HG02973 (cell line): ENCODE data around the gene ANO6.
"Not testable (repeated sequence)": the region's sequence is repeated elsewhere in the genome, so short reads cannot be mapped to it uniquely, and the experiment has no call there.

Experiments used
- ATAC-seq: cut with Tn5 transposase; IDR thresholded peaks from one replicate; pipeline ENCODE4 v1.9.1; 2021; ENCODE audit warnings: moderate library complexity; ENCODE audit not compliant: unreplicated experiment

The ANO6 gene

GRCh38 chr12:45304514-45305178 is 88.8 kb downstream of the ANO6 start:
- no peak for ATAC-seq

GRCh38 chr12:45305907-45306306 is 90.0 kb downstream of the ANO6 start:
- no peak for ATAC-seq

GRCh38 chr12:45309836-45310626 is 94.1 kb downstream of the ANO6 start:
- ATAC-seq = no peak

- no peak for ATAC-seq
These were observed 94.7 kb downstream of the ANO6 start for GRCh38 chr12:45310627-45310968.

- ATAC-seq = no peak
These were observed 96.1 kb downstream of the ANO6 start for GRCh38 chr12:45312012-45312411.

- no peak for ATAC-seq
These were observed 98.9 kb downstream of the ANO6 start for GRCh38 chr12:45314770-45315169.

- ATAC-seq = no peak
These were observed 99.6 kb downstream of the ANO6 start for GRCh38 chr12:45315462-45315861.

GRCh38 chr12:45317261-45317660 is 101.4 kb downstream of the ANO6 start:
- ATAC-seq = not testable (repeated sequence)

- no peak for ATAC-seq
These were observed 106.9 kb downstream of the ANO6 start for GRCh38 chr12:45322810-45323209.

GRCh38 chr12:45324391-45324790 is 108.5 kb downstream of the ANO6 start:
- ATAC-seq = no peak

GRCh38 chr12:45326358-45326975 is 110.6 kb downstream of the ANO6 start:
- ATAC-seq = no peak

GRCh38 chr12:45327823-45328383 is 112.0 kb downstream of the ANO6 start:
- no peak for ATAC-seq

- no peak for ATAC-seq
These were observed 113.3 kb downstream of the ANO6 start for GRCh38 chr12:45329238-45329637.

- no peak for ATAC-seq
These were observed 113.8 kb downstream of the ANO6 start for GRCh38 chr12:45329702-45330101.

GRCh38 chr12:45331552-45331951 is 115.7 kb downstream of the ANO6 start:
- no peak for ATAC-seq

- no peak for ATAC-seq
These were observed 118.5 kb downstream of the ANO6 start for GRCh38 chr12:45334396-45334795.

GRCh38 chr12:45336331-45336730 is 120.4 kb downstream of the ANO6 start:
- ATAC-seq = no peak

GRCh38 chr12:45336762-45337596 is 121.1 kb downstream of the ANO6 start:
- no peak for ATAC-seq

GRCh38 chr12:45337835-45338234 is 121.9 kb downstream of the ANO6 start:
- ATAC-seq = no peak

- ATAC-seq = no peak
These were observed 122.4 kb downstream of the ANO6 start for GRCh38 chr12:45338272-45338671.

- no peak for ATAC-seq
These were observed 123.1 kb downstream of the ANO6 start for GRCh38 chr12:45339035-45339434.
